Left ventricle myocardium inferior (tissue), 1 donor: Measurements from ENCODE around the gene FBXO47. TPM values are rescaled to one million over a fixed set of nuclear protein-coding genes. Genes with fewer than 3 reads are reported as not detected.

Source experiments
- DNase-seq: peaks from one replicate; pipeline ENCODE4 v3.0.0-alpha.2; 2020
- H3K27ac ChIP-seq: fragments of 200-600 bp; replicated peaks from 2 replicates; pipeline ENCODE4 v1.8.0; 2021
- H3K27me3 ChIP-seq: fragments of 200-600 bp; 2 replicates; pipeline ENCODE4 v1.8.0; 2021; ENCODE audit warnings: low read depth
- H3K36me3 ChIP-seq: fragments of 200-600 bp; 2 replicates; pipeline ENCODE4 v1.8.0; 2021
- H3K4me1 ChIP-seq: fragments of 200-600 bp; 2 replicates; pipeline ENCODE4 v1.8.0; 2021
- H3K4me3 ChIP-seq: fragments of 200-600 bp; 2 replicates; pipeline ENCODE4 v1.8.0; 2021; ENCODE audit warnings: mild to moderate bottlenecking, moderate library complexity
- H3K9me3 ChIP-seq: fragments of 200-600 bp; replicated peaks from 2 replicates; pipeline ENCODE4 v1.8.0; 2021
- CTCF ChIP-seq: fragments of 200-600 bp; IDR thresholded peaks from 2 replicates; pipeline ENCODE4 v1.8.0; 2021; ENCODE audit warnings: antibody characterized with exemption, mild to moderate bottlenecking, borderline replicate concordance
- intact Hi-C: fragments of 100-400 bp; cut with micrococcal nuclease; formaldehyde crosslinking; loops from one replicate; pipeline ENCODE4 v1.11.0; 2022
- microRNA-seq: library from miRNA; unstranded; fragments of <30 nt; microRNA quantifications from one replicate; pipeline ENCODE4 v1.2.0, GENCODE V29; 2020
- total RNA-seq: library from RNA; stranded (reverse); fragmentation: NEBNext Ultra II Directional; extraction: Animal tissue kit (Norgen Biotek cat#: 25700); gene quantifications from one replicate; pipeline ENCODE4 v1.2.1, GENCODE V29; 2021
- donor health status: DM: no; HTN: yes; CAD: no; lungs with severe emphysema.

The FBXO47 gene
- total RNA-seq, 1 donor from 2014 or later, result not detected

GRCh38 chr17:38888842-38889241, 78.4 kb downstream of the FBXO47 start:
- Histone ChIP-seq H3K27ac (no peak overlapping the region), H3K4me1 (peaks cover 77% of the 10 kb centered on the region), H3K9me3 (no peaks in the 10 kb centered on the region), H3K27me3 (no peaks in the 10 kb centered on the region), H3K36me3 (peaks cover 50% of the 10 kb centered on the region), H3K4me3 (no peak overlapping the region)
- intact Hi-C loops, result no loop called here
- no peak for DNase-seq
- TF ChIP-seq CTCF, result no peak

- H3K27me3 ChIP-seq, result no peaks in the 10 kb centered on the region
- no peak overlapping the region for H3K4me3 ChIP-seq
- H3K9me3 ChIP-seq, result no peaks in the 10 kb centered on the region
- H3K4me1 ChIP-seq, result peaks cover 81% of the 10 kb centered on the region
- DNase-seq, result no peak
- peaks cover 41% of the 10 kb centered on the region for H3K36me3 ChIP-seq
- TF ChIP-seq CTCF, result no peak
- intact Hi-C loops, result no loop called here
- H3K27ac ChIP-seq, result peak overlapping the region; percentile 79
These were observed 80.6 kb downstream of the FBXO47 start for GRCh38 chr17:38886643-38887010.

Small RNA genes within 50 kb of the gene (microRNA-seq; reads per million reads assigned to microRNA genes)
- not detected for gene MIR6779

Other genes with a start within 250 kb of the FBXO47 start
- gene CISD3, start 237.1 kb downstream of the FBXO47 start, total RNA-seq, result 75.9 TPM
- gene PCGF2, start 219.1 kb downstream of the FBXO47 start, total RNA-seq, result 20.7 TPM
- gene PSMB3, start 214.7 kb downstream of the FBXO47 start, total RNA-seq, result 149 TPM
- gene PIP4K2B, start 167.8 kb downstream of the FBXO47 start, total RNA-seq, result 42.7 TPM
- gene CWC25, start 142.1 kb downstream of the FBXO47 start, total RNA-seq, result 8.7 TPM
- gene RPL23, start 113.7 kb downstream of the FBXO47 start, total RNA-seq, result 760 TPM
- gene LASP1, start 97.3 kb downstream of the FBXO47 start, total RNA-seq, result 29.4 TPM
- gene PLXDC1, start 184.2 kb upstream of the FBXO47 start, total RNA-seq, result 12.2 TPM
- gene ARL5C, start 198.8 kb upstream of the FBXO47 start, total RNA-seq, result not detected
- 3.7 TPM for gene CACNB1, start 230.3 kb upstream of the FBXO47 start, total RNA-seq
- 944 TPM for gene RPL19, start 232.9 kb upstream of the FBXO47 start, total RNA-seq